GM12891 (cell line): Measurements from ENCODE around the gene CREB5.

Experiments
- POLR2A ChIP-seq: IDR thresholded peaks from 2 replicates; pipeline ENCODE4 v1.6.1; 2011; ENCODE audit warnings: low read depth, low read length, control low read depth
- POLR2AphosphoS5 ChIP-seq: IDR thresholded peaks from 2 replicates; pipeline ENCODE4 v1.6.1; 2011; ENCODE audit warnings: low read depth, low read length, control low read depth
- TAF1 ChIP-seq: IDR thresholded peaks from 2 replicates; pipeline ENCODE4 v1.6.1; 2011; ENCODE audit warnings: low read depth, low read length, control low read depth

GRCh38 chr7:28520074-28521015 lies 108.0 kb downstream of the CREB5 start:
- no peak for TF ChIP-seq POLR2A
- no peak for TF ChIP-seq POLR2AphosphoS5
- TF ChIP-seq TAF1, result no peak
